ENCODE results near the gene SRP68. TPM values are rescaled to one million over a fixed set of nuclear protein-coding genes. Genes with fewer than 3 reads are reported as not detected.

Gene SRP68
- total RNA-seq, 2 donors from 2014 or later = 35.2 to 43.9 TPM

DNA sequence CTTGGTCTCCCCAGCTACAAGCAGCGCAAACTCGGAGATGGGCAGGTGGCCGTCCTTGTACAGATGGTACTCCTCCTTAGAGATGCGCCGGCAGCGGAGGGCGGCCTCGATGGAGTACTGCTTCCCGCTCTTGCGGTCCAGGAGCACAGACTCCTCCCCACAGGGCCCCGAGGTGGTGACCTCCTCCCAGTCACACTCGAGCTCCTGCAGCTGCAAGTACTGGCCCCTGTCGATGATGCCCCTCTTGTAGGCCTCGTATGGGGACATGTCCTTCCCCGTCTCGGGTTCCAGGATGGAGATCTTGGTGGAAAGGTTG lies 64.5 kb downstream of the SRP68 start:
- TF ChIP-seq, protein P1, sequence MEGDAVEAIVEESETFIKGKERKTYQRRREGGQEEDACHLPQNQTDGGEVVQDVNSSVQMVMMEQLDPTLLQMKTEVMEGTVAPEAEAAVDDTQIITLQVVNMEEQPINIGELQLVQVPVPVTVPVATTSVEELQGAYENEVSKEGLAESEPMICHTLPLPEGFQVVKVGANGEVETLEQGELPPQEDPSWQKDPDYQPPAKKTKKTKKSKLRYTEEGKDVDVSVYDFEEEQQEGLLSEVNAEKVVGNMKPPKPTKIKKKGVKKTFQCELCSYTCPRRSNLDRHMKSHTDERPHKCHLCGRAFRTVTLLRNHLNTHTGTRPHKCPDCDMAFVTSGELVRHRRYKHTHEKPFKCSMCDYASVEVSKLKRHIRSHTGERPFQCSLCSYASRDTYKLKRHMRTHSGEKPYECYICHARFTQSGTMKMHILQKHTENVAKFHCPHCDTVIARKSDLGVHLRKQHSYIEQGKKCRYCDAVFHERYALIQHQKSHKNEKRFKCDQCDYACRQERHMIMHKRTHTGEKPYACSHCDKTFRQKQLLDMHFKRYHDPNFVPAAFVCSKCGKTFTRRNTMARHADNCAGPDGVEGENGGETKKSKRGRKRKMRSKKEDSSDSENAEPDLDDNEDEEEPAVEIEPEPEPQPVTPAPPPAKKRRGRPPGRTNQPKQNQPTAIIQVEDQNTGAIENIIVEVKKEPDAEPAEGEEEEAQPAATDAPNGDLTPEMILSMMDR (IDR thresholded peaks at IDR 0.05) = no peak
- Histone ChIP-seq H3K9me3 (no peaks in the 10 kb centered on the region), H3K4me1 (no peaks in the 10 kb centered on the region), H3K36me3 (no peaks in the 10 kb centered on the region), H3K27me3 (no peaks in the 10 kb centered on the region), H3K4me3 (no peak overlapping the region), H3K27ac (no peak overlapping the region)
- no peak for DNase-seq (ENCODE audit: low spot score)

DNA sequence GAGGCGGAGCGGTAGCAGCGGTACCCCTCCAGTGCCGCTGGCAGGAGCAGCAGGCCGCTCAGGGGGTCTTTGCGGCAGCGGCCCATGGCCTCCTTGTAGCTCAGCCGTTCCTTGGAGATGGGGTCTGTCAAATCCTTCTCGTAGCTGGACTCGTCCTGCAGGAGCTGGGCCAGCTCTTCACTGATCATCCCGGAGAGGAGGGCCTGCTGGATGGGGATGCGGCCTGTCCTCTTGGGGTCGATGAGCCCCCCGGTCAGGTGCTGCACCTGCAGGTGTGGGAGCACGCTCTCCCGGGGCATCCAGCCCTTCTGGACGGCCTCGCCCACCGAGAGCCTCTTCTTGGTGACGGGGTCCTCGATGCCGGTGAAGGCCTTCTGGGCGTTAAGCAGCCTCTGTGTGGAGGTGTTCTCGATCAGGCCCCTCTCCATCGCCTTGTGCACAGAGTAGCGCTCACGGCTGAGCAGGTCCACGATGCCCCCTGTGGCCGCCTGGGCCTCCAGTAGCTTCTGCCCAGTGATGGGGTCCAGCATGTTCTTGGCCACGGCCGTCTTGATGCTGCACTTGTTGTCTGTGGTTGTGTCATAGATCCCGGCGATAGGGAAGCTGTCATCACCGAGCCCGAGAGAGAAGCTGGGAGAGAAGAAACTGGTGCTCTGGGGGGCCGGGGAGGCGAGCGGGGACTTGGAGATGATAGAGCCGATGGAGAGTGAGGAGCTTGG lies 65.0 kb downstream of the SRP68 start:
- no peak for DNase-seq (ENCODE audit: low spot score)
- TF ChIP-seq, protein P1 (IDR thresholded peaks at IDR 0.05) = no peak
- no peaks in the 10 kb centered on the region for H3K4me1 ChIP-seq
- no peak overlapping the region for H3K4me3 ChIP-seq
- H3K36me3 ChIP-seq = no peaks in the 10 kb centered on the region
- no peaks in the 10 kb centered on the region for H3K27me3 ChIP-seq
- H3K27ac ChIP-seq = no peak overlapping the region
- H3K9me3 ChIP-seq = no peaks in the 10 kb centered on the region

DNA sequence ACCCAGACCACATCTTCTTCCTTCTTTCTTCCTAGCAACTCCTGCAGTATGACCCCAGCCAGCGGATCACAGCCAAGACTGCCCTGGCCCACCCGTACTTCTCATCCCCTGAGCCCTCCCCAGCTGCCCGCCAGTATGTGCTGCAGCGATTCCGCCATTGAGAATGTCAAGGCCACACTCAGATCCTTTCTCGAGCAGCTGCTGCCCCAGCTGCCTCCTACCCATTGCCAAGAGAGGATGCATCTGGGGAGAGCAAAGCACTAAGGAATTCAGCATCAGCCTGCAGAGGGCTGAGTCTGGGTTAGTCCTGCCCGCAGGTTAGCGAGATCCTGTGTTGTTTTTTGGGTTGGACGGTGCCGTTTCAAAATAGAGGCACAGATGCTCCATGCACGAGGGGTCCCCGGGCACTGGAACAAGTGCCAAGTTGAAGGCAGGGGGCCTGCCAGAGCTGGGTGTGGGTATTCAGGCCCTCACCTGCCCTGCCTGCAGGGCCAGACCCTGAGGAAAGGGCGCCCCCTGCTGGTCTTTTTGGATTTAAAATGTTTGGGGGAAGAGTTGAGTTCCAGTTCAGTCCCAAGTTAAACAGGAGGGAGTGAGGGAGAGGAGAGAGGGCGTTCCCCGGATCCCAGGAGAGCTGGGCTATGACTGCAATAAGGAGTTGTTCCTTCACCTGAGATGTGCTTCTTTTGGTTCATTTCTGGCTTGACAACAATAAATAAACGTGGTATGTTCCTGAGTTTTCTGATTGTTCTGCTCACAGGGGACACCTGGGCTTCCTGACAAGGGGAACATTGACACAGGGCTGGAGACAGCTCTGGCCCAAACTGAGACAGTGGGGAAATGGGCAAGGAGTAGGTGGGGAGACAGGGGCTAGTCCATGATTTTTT lies 66.8 kb downstream of the SRP68 start:
- peak; percentile 82 for DNase-seq (ENCODE audit: low spot score)
- H3K4me1 ChIP-seq = no peaks in the 10 kb centered on the region
- TF ChIP-seq, protein P1 (IDR thresholded peaks at IDR 0.05) = peak; percentile 54 to 84
- no peak overlapping the region for H3K4me3 ChIP-seq
- H3K36me3 ChIP-seq = no peaks in the 10 kb centered on the region
- H3K27me3 ChIP-seq = no peaks in the 10 kb centered on the region
- no peaks in the 10 kb centered on the region for H3K9me3 ChIP-seq
- H3K27ac ChIP-seq = no peak overlapping the region

DNA sequence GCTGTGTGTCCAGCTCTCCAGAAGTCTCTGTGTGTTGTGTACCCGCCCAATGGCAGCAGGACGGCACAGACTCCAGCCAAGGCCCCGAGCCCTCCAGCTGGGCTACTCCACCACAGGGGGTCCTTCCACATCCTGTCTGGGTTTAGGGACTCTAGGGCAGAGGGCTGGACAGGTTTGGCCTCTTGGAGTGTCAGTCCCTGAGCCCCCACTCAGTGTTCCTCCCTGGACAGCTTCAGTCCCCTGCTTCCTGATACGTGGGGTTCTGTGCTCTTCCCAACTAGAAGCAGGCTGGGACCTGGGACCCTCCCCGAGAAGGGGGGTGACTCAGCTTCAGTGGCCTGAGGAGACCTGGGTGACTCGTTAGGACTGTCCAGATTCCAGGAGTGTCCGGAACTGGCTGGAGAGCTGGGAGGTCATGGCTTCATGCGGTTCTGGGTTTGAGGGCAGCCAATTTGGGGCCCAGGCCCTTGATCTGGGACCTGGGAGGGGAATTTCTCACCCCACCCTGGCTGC lies 67.5 kb downstream of the SRP68 start:
- TF ChIP-seq, protein P1 (IDR thresholded peaks at IDR 0.05) = no peak
- Histone ChIP-seq H3K36me3 (no peaks in the 10 kb centered on the region), H3K4me3 (no peak overlapping the region), H3K27me3 (no peaks in the 10 kb centered on the region), H3K27ac (no peak overlapping the region), H3K4me1 (no peaks in the 10 kb centered on the region), H3K9me3 (no peaks in the 10 kb centered on the region)
- DNase-seq (ENCODE audit: low spot score) = no peak

DNA sequence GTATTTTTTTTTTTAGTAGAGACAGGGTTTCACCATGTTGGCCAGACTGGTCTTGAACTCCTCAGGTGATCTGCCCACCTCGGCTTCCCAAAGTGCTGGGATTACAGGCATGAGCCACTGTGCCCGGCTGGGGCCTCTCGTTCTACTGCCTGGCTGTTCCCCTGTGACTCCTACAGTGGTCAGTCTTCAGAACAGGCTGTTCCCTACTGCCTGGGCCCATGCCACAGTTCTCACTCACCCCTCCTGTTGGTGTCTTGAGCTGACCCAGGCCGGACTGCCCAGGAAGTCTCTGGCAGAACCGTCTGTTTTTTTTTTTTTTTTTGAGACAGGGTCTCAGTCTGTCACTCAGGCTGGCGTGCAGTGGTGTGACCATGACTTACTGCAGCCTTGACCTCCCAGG lies 68.4 kb downstream of the SRP68 start:
- Histone ChIP-seq H3K27me3 (no peaks in the 10 kb centered on the region), H3K9me3 (no peaks in the 10 kb centered on the region), H3K4me1 (no peaks in the 10 kb centered on the region), H3K36me3 (no peaks in the 10 kb centered on the region), H3K4me3 (no peak overlapping the region), H3K27ac (no peak overlapping the region)
- TF ChIP-seq, protein P1 (IDR thresholded peaks at IDR 0.05) = no peak
- DNase-seq (ENCODE audit: low spot score) = no peak

All from right atrium auricular region (tissue), 2 donors.